HG02571 (cell line): ENCODE measurements around the gene CRTAC1.

Experiments used
- ATAC-seq: cut with Tn5 transposase; IDR thresholded peaks from one replicate; pipeline ENCODE4 v1.9.1; 2021; ENCODE audit warnings: mild to moderate bottlenecking, moderate library complexity; ENCODE audit not compliant: unreplicated experiment

The CRTAC1 gene

DNA sequence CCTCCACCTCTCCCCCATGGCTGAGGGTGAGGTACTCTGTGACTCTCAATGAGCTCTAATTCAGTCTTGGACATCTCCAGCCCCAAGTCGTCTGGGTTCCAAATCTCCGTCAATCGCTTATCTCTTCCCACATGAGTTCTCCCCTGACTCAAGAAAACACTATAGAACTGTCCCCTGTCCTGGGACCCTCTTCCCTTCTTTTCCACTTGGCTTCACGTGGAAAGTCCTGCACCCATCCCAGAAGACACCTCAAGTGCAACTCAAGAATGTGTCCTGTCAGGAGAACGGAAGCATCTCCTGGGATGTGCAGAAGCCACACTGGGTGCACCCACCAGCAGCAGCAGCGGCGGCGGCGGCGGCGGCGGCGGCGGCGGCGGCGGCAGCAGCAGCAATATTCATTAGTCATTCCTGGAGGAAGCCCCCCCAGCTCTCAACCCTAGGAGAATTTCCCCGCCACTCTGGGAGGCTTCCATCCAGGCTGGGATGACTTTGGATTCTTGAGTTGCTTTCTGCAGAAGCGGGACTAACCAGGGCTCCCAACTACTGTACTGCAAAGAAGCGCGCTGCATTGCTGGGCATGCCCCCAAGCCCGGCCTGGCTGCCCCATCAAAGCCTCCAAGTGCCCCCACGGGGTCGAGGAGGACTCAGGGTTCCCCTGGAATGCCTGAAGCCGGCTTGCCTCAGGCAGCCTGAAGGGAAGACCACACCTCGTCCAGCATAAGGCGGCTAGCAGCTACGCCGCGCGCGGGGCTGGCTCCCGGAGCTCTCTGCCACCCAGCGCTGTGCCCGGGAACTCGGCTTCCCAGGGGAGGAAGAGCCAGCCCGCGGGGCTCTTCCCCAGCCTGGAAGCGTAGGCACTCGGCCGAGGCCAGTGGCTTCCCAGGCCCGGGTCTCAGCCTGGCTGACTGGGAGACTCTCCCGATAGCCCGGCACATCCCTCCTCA, 1.0 kb downstream of the CRTAC1 start:
- no peak for ATAC-seq

DNA sequence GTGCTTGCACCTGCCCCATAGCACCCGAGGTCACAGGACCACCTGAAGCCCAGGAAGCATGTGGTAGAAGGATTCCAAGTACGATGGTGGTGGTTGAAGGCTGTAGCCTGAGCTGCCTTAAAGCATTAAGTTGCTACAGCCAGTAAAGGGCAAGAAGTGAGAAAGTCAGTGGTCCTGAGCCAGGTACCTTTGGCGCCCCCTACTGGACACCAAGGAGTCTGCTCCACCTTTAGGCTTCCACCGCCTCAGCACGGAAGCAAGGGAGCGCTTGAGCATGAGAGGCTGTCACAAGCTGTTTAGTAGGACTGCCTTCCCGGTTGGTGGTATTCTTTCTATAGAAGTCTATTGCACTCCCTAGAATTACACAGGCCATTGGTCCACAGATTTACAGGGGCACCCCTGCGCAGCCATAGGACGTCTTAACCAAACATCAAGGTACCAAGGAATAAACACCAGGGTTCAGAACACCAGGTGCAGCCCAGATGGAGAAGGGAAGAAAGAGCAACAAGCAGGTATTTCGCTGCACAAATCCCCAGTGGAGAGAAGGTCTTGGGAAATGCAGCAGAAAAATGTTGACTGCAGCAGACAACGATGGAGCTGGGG, 2.2 kb downstream of the CRTAC1 start:
- no peak for ATAC-seq

DNA sequence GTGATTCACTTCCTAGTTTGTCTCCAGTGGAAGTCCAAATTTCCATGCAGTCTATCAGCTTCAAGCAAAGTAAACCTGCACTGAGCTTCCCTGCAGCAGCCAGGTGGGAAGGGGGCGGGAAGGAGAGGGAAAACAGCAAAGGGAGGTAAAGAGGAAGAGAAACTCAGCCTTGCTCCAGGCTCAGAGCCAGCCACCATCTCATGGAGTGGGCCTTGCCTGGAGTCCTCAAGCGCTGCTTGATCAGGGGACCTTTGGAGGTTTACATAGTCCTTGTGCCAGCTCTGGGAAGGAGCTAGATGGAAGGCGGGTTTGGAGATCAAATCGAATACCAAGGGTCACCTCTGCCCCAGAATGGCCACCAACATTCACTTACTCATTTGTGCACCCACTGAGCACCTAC, 7.4 kb downstream of the CRTAC1 start:
- no peak for ATAC-seq

DNA sequence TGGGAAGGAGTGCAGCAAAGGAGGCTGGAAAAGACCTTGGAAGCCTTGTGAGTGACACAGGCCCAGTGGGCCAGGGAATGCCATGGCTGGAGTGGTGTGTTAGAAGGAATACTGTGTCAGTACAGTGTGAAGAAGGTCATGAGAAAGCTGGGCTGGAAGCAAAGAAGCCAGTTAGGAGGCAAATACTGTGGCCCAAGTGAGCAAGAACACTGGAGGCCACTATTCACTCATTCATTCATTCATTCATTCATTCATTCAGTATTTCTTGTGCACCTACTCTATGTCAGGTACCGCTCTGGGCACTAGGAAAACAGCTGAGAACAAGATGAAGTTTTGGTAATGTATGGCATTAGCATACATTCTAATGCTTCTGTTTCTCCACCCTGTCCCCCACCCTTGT, 9.6 kb downstream of the CRTAC1 start:
- no peak for ATAC-seq

DNA sequence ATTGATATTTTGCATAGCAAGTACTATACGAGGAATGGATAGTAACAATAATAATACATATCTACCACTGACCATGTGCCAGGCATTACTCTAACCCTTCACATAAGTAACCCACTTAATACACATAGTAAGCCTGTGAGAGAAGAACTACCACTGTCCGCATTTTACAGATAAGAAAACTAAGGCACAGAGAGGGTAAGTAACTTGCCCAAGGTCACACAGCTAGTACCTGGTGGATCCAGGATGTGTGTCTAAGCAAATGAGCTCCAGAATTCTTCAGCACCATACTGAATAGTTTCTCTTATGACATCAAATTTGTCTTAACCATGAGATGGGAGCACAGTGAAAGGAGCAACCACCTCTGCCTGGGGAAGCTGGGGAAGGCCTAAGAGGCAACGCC, 10.2 kb downstream of the CRTAC1 start:
- no peak for ATAC-seq

DNA sequence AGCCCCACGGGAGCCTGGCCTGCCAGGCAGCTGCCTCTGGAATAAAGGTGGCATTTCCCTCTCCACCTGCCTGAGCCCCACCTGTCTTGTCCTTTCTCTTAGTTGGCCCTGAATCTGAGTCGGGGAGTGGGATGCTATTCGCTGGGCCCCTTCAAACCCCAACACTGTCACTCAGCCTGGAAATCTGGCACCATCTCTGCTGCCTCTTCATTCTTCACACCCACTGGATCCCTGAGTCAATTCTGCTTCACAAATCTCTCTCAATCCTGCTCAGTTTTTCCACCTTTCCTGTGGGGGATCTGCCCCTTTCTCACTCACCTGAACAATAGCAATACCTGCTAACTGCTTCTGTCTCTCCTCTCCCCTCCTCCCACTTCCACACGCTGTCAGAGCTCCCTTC, 10.6 kb downstream of the CRTAC1 start:
- no peak for ATAC-seq

DNA sequence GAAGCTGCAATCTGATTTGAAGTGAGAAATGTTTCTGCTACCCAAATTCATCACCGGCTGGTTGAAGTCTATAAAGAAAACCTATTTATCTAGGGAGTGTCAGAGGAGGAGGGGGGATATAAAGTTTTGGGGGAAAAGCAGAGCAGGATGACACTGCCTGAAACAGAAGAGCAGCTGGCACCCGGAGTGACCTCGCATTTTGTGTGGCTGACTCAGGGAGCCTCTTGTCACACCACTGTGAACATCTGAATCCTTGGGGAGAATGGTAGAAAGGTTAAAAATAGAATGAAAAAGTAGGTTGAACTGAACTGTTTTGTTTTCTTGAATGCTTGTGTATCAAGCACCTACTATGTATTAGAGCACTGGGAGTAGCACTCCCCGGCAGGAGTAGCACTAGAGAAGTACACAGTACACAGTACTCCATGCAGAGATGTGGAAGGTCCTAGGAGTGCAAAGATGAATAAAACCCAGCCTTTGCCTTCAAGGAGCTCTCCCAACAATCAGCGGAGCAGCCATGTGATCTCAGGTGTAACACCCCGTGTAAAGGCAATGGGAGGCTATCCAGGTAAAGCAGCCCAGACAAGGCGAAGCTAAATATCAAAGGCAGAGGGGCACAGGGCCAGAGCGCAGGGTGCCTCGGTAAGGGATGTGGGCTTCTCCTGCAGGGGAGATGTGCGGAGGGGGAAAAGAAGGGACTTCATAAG, 13.5 kb downstream of the CRTAC1 start:
- ATAC-seq: no peak

DNA sequence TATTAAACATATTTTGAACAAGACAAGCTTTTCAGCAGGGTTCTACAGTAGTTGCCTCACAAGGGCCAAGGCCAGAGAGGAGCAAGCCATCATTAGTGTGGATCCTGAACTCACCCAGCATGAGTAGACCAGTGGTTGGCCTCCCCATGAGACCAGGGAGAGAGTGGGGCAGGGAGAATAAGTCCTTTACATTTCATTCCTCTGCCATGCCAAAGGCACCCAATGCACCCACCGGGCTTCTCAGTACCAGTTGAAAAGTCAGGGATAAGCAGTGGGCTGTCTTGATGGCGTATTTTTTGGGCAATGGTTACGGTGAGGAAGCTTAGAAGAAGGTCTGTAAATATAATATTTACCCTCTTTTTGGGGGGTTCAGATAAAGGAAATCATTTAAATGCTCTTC, 16.6 kb downstream of the CRTAC1 start:
- ATAC-seq: no peak

DNA sequence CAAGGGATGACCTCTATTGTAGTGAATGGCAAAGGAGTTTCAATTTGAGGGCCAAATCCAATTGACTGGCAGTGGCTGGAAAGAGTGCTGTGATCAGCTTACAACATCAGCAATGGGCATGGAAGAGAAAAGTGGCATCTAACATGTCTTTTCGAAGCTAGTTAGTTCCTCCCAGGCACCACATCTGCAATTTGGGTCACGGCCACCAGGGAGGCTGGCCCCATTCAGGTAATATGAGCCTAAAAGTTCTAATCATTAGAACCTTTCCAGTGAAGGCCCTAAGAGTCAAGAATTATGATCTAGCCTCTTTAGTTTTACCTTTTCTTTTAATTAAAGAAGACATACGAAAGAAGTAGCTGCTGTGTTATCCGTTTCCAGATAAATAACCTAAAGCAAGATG, 17.3 kb downstream of the CRTAC1 start:
- ATAC-seq: no peak

DNA sequence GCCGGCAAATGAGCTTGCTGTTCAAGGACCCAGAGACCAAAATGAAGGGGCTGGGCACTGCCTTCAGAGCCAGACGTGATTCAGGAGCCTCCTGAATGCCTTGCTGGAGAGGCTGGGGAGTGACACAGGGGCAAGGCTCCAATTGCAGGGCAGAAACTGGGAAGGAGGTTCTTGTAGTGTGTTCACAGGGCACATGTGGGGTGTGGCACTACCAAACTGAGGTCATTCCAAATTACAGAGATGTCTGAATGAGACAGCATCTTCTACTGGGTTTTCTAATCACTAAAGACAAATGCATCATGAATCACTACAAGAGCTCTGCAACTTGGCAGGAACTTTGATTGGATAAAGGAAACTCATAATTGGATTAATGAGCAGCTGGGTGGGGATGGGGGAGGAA, 17.8 kb downstream of the CRTAC1 start:
- no peak for ATAC-seq

DNA sequence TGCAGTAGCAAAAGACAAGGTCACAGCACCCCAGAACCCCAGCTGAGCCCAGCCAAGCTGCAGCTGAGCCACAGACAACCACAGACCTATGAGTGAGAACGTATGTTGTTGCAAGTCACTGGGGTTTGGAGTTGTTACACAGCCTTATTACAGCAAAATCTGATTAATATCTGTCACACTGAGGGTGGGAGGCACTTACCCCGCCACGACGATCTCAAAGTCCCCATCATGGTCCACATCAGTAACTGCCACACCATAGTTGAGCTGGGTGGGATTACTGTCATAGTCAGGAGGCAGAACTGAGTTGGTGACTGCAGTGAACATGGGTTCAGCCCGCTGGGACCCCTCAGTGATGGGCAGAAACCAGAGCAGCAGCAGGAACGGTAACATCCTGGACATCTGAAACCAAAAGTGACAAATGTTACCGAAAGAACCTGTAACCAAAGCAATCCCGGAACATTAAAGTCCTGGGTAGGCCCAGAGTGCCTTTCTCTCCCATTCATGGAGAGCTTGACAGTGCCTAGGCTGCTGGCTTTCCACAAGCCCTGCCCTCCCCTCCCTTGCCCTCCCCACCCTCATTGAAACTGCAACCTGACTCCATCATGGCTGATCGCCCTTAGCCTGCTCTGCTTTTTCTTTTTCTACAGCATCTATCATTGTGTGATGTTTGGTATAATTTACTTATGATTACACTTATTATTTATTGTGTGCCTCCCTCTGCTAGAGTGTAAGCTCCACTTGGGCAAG, 19.3 kb downstream of the CRTAC1 start:
- no peak for ATAC-seq

DNA sequence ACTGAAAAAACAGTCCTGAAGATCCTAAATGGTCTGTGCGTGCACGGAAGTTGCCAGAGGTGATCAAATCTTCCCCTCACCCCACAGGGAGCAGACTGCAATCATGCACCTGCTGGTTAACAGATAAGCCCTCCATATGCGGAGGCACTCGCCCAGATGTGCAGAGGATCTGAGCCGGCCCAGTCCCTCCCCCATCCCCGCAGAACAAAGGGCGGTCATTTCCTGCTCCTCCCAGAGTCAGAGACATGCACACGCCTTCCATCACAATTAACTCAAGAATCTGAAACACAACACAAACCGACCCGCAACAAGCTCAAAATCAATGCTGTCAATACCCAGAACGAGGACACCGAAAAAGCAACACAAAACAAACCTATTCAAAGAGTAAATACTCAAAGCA, 24.2 kb downstream of the CRTAC1 start:
- ATAC-seq: no peak

DNA sequence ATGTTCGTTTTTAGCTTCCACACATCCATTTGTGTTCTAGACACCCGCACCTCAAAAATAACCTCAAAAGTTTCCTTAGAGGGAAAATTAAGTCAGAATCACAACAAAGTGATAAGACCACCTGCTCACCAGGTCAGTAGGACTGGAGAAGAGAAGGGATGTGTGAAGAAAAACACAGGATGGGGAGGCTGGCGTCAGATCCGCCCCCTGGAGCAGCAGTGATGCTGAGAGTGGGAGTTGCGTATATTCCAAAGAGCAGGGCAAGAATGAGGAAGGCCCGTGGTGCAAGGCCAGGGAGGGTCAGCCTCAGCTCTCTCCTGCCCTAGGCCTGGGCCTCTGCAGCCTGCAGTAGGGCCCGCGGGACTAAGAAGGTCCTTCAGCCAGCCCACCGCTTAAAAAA, 28.7 kb downstream of the CRTAC1 start:
- ATAC-seq: no peak

DNA sequence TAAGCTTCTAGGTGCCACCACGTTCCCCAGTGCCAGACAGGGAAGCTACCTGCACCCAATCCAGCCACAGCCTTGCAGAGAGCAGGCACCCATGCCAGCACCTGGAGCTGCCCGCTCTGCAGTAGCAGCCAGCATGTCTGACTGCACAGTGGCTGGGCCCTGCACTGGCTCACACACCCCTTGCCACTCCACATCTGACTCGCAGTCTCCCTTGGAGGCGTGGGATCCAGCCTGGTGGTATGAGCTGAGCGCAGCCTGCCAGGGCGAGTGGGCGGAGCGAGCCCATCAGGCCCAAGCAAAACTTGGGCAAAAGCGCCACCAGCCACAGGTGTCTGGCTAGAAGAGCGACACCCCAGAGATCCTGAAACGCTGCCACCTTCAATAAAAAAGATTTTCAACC, 30.1 kb downstream of the CRTAC1 start:
- no peak for ATAC-seq

DNA sequence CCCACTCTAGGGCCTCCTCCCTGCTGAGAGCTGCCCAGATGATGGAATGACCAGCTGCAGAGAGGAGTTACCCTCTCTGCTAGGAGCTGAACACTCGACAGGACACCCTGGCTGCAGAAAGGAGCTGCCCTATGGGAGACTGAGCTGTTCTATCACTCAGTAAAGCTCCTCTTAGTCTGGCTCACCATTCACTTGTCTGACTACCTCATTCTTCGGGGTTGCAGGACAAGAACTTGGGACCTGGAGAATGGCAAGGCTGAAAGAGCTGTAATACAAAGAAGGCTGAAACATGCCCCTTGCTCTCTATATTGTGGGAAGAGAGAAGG, 30.5 kb downstream of the CRTAC1 start:
- no peak for ATAC-seq

DNA sequence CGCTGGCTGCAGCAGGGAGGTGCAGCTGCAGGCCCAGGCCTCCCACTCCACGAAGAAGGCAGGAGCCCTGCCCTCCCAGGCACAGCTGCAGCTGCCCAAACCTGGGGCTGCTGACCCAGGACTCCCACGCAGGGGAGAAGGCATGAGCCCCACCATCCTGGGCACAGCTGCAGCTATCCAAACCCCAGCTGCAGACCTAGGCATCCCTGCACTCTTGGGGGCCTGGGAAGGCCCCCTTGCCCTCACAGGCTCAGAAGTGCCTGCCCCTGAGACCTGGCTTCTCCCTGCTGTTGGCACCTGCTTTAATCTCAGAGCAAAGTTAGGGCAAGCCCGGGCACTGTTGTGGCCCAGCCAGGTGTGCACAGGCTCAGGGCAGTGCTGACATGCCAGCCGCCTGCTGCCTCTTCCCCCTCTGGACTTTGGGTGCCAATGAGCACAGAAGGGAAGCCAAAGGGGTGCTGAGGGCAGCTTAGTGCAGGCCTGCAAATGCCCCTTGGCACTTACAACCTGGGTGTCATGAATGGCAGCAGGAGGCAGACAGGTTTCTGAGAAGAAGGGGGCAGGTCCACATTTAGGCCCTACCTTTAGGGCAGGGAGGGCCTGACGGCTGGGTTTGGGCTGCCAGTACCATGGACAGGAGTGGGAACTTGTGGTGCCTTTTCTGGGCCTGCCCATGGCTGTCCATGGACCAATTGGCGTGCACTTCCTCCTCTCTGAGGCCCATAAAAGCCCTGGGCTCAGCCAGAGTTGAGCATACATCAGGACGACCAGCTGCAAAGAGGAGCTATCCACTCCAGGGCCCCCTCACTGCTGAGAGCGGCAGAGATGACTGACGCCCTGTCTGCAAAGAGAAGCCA, 31.1 kb downstream of the CRTAC1 start:
- no peak for ATAC-seq

DNA sequence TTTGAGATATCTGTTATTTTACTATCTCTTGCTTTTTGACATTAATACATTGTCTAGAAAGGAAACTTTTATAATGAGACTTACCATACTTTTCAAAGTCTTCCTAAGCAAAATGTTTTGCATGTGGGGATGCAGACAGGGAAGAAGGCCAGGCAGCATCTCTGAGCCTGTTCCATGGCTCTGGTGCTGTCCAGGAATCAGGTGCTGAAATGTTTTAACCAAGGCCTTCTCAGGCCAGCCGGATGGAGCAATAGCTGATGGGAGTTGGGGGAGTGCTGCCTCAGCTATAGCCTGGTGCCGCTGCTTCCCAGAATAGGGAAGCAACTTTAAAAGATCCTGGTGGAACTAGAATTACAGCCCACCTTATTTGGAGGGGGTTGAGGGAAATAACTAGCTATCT, 38.5 kb downstream of the CRTAC1 start:
- no peak for ATAC-seq

DNA sequence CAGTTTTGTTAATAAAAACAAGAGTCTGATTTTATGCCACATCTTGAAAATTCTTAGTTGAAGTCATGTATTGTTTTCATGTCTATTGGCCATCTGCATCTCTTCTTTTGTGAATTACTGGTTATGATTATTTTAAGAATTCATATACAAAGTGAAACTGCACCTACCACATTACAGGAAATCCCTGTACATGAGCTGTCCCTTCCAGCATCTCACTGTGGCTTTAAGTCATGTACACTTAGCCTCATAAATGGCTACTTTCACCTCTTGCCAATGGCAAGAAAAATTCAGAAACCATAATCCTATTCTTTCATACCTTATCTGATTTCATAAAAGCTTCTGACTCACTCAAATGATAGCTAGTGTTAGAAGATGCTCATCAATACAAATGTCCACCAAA, 48.6 kb downstream of the CRTAC1 start:
- ATAC-seq: no peak

DNA sequence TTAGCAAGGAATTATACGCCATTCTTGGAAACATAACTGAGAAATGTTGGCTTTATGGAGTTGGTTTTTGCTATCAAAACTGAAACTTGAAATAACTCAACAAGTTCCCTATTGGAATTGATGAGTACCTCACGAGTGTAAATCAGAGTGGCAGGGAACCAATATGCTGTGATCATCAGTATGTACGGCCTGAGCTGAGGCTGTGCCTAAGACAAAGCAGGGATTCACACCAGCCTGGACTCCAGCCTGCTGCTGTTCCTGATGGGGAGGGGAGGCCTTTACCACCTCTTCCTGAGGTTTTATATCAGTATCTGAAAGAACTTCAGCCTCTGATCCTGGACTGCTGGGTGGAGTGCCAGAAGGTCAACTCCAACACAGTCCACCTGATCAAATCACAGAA, 52.7 kb downstream of the CRTAC1 start:
- ATAC-seq: no peak

DNA sequence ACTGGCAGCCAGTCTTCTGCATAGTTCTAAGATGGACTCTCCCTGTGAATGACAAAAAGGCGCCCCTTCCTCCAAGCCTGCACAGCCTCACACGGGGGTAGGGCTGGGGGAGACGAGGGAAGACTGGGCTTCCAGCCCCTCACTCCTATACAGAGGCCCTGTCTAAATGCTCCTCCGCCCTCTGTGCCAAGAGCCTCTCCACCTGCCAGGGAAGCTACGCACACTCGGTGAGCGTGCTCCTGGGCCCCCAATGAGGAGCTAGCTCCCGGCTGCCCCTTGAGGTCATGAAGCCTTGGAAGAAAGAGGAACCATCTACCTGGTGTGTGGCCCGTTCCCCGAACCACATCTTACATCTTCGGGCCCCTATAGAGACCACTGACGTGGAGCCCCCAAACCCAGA, 54.8 kb downstream of the CRTAC1 start:
- ATAC-seq: no peak
